ENCODE results near the gene SEC14L5.

SEC14L5 gene

GRCh38 chr16:5015887-5016286, 57.8 kb downstream of the SEC14L5 start:
- no peak for DNase-seq (ENCODE audit: low spot score)

GRCh38 chr16:5016967-5017677, 59.0 kb downstream of the SEC14L5 start:
- DNase-seq (ENCODE audit: low spot score) = no peak

GRCh38 chr16:5017678-5017969, 59.5 kb downstream of the SEC14L5 start:
- DNase-seq (ENCODE audit: low spot score) = no peak

GRCh38 chr16:5018793-5019192, 60.7 kb downstream of the SEC14L5 start:
- DNase-seq (ENCODE audit: low spot score) = no peak

- DNase-seq (ENCODE audit: low spot score) = no peak
These were observed 61.6 kb downstream of the SEC14L5 start for GRCh38 chr16:5019775-5020174.

- DNase-seq (ENCODE audit: low spot score) = no peak
These were observed 62.4 kb downstream of the SEC14L5 start for GRCh38 chr16:5020551-5020950.

GRCh38 chr16:5022521-5022920, 64.4 kb downstream of the SEC14L5 start:
- no peak for DNase-seq (ENCODE audit: low spot score)

GRCh38 chr16:5024632-5025031, 66.5 kb downstream of the SEC14L5 start:
- no peak for DNase-seq (ENCODE audit: low spot score)

- DNase-seq (ENCODE audit: low spot score) = no peak
These were observed 67.1 kb downstream of the SEC14L5 start for GRCh38 chr16:5025171-5025632.

GRCh38 chr16:5026664-5027063, 68.5 kb downstream of the SEC14L5 start:
- no peak for DNase-seq (ENCODE audit: low spot score)

GRCh38 chr16:5027086-5027485, 69.0 kb downstream of the SEC14L5 start:
- DNase-seq (ENCODE audit: low spot score) = no peak

- DNase-seq (ENCODE audit: low spot score) = no peak
These were observed 69.6 kb downstream of the SEC14L5 start for GRCh38 chr16:5027575-5028235.

- no peak for DNase-seq (ENCODE audit: low spot score)
These were observed 70.9 kb downstream of the SEC14L5 start for GRCh38 chr16:5028950-5029475.

- no peak for DNase-seq (ENCODE audit: low spot score)
These were observed 72.2 kb downstream of the SEC14L5 start for GRCh38 chr16:5030251-5030870.

- DNase-seq (ENCODE audit: low spot score) = no peak
These were observed 73.5 kb downstream of the SEC14L5 start for GRCh38 chr16:5031601-5032000.

- no peak for DNase-seq (ENCODE audit: low spot score)
These were observed 74.6 kb downstream of the SEC14L5 start for GRCh38 chr16:5032748-5033167.

- peak; percentile 87 for DNase-seq (ENCODE audit: low spot score)
These were observed 75.4 kb downstream of the SEC14L5 start, which contains the start of gene NAGPA for GRCh38 chr16:5033256-5034166. Gene NAGPA (minus strand): TSS chr16:5033935. CDS start chr16:5033914, 21 bp downstream.

- DNase-seq (ENCODE audit: low spot score) = no peak
These were observed 76.0 kb downstream of the SEC14L5 start for GRCh38 chr16:5034167-5034523.

- no peak for DNase-seq (ENCODE audit: low spot score)
These were observed 77.7 kb downstream of the SEC14L5 start for GRCh38 chr16:5035909-5036227.

- DNase-seq (ENCODE audit: low spot score) = no peak
These were observed 78.4 kb downstream of the SEC14L5 start for GRCh38 chr16:5036228-5037156.

- no peak for DNase-seq (ENCODE audit: low spot score)
These were observed 82.3 kb downstream of the SEC14L5 start for GRCh38 chr16:5040451-5040850.
